ENCODE results near the gene CBLN4. TPM values are rescaled to one million over a fixed set of nuclear protein-coding genes. Genes with fewer than 3 reads are reported as not detected.

CBLN4 gene
- total RNA-seq, result not detected in 2 replicates
- long read RNA-seq, result 0 reads

- no peaks in the 10 kb centered on the region for H3K27me3 Mint-ChIP-seq (ENCODE audit: unreplicated experiment)
- no peak within 1 kb of the TSS for H3K27ac Mint-ChIP-seq (ENCODE audit: unreplicated experiment)
- DNase-seq (ENCODE audit: extremely low spot score, unreplicated experiment), result no peak
- no peaks in the 10 kb centered on the region for H3K36me3 Mint-ChIP-seq (ENCODE audit: unreplicated experiment)
- H3K4me1 Mint-ChIP-seq (ENCODE audit: unreplicated experiment), result no peaks in the 10 kb centered on the region
- H3K9me3 Mint-ChIP-seq (ENCODE audit: unreplicated experiment), result peaks cover 20% of the 10 kb centered on the region
- no peak for TF ChIP-seq CTCF (IDR thresholded peaks at IDR 0.05)
- H3K4me3 Mint-ChIP-seq (ENCODE audit: unreplicated experiment), result no peak within 1 kb of the TSS
These were observed at the start of gene CBLN4 for GRCh38 chr20:56005389-56005715. TSS of gene CBLN4 (minus strand) at chr20:56005519. CDS start at chr20:56004171, 1,348 bp downstream.

- no peak for TF ChIP-seq CTCF (IDR thresholded peaks at IDR 0.05)
- peaks cover 23% of the 10 kb centered on the region for H3K9me3 Mint-ChIP-seq (ENCODE audit: unreplicated experiment)
- DNase-seq (ENCODE audit: extremely low spot score, unreplicated experiment), result no peak
- H3K27ac Mint-ChIP-seq (ENCODE audit: unreplicated experiment), result no peak overlapping the region
- H3K4me3 Mint-ChIP-seq (ENCODE audit: unreplicated experiment), result no peak overlapping the region
- no peaks in the 10 kb centered on the region for H3K4me1 Mint-ChIP-seq (ENCODE audit: unreplicated experiment)
- H3K36me3 Mint-ChIP-seq (ENCODE audit: unreplicated experiment), result no peaks in the 10 kb centered on the region
- no peaks in the 10 kb centered on the region for H3K27me3 Mint-ChIP-seq (ENCODE audit: unreplicated experiment)
These were observed 37.9 kb upstream of the CBLN4 start for GRCh38 chr20:56043227-56043626.

GRCh38 chr20:56032251-56032650, 26.9 kb upstream of the CBLN4 start:
- Mint-ChIP-seq H3K27me3 (ENCODE audit: unreplicated experiment) (no peaks in the 10 kb centered on the region), H3K4me3 (ENCODE audit: unreplicated experiment) (no peak overlapping the region), H3K9me3 (ENCODE audit: unreplicated experiment) (peaks cover 57% of the 10 kb centered on the region), H3K36me3 (ENCODE audit: unreplicated experiment) (no peaks in the 10 kb centered on the region), H3K4me1 (ENCODE audit: unreplicated experiment) (no peaks in the 10 kb centered on the region), H3K27ac (ENCODE audit: unreplicated experiment) (no peak overlapping the region)
- DNase-seq (ENCODE audit: extremely low spot score, unreplicated experiment), result no peak
- no peak for TF ChIP-seq CTCF (IDR thresholded peaks at IDR 0.05)

- Mint-ChIP-seq H3K36me3 (ENCODE audit: unreplicated experiment) (no peaks in the 10 kb centered on the region), H3K27ac (ENCODE audit: unreplicated experiment) (no peak overlapping the region), H3K9me3 (ENCODE audit: unreplicated experiment) (peaks cover 58% of the 10 kb centered on the region), H3K4me3 (ENCODE audit: unreplicated experiment) (no peak overlapping the region), H3K27me3 (ENCODE audit: unreplicated experiment) (no peaks in the 10 kb centered on the region), H3K4me1 (ENCODE audit: unreplicated experiment) (no peaks in the 10 kb centered on the region)
- no peak for TF ChIP-seq CTCF (IDR thresholded peaks at IDR 0.05)
- DNase-seq (ENCODE audit: extremely low spot score, unreplicated experiment), result no peak
These were observed 13.4 kb upstream of the CBLN4 start for GRCh38 chr20:56018716-56019115.

- Mint-ChIP-seq H3K9me3 (ENCODE audit: unreplicated experiment) (peaks cover 56% of the 10 kb centered on the region), H3K4me1 (ENCODE audit: unreplicated experiment) (no peaks in the 10 kb centered on the region), H3K4me3 (ENCODE audit: unreplicated experiment) (no peak overlapping the region)
These were observed 12.9 kb upstream of the CBLN4 start for GRCh38 chr20:56018194-56018593.

More at GRCh38 chr20:56018194-56018593, 12.9 kb upstream of the CBLN4 start:
- Mint-ChIP-seq H3K36me3 (ENCODE audit: unreplicated experiment) (no peaks in the 10 kb centered on the region), H3K27ac (ENCODE audit: unreplicated experiment) (no peak overlapping the region), H3K27me3 (ENCODE audit: unreplicated experiment) (no peaks in the 10 kb centered on the region)
- TF ChIP-seq CTCF (IDR thresholded peaks at IDR 0.05), result no peak
- DNase-seq (ENCODE audit: extremely low spot score, unreplicated experiment), result no peak

Measured in osteocyte (in vitro differentiated cells).